H1 (cell line): Measurements from ENCODE around the gene NPHP3. TPM values are rescaled to one million over a fixed set of nuclear protein-coding genes. Genes with fewer than 3 reads are reported as not detected.

Source experiments
- CTCF ChIA-PET: fragments of 300-600 bp; sonication (Branson Sonifier 250); formaldehyde crosslinking; loops from one replicate; lab custom pipeline; 2021; ENCODE audit not compliant: partially characterized antibody; lab: Charles Lee
- POLR2A ChIA-PET: fragments of 300-600 bp; sonication (Branson Sonifier 250); formaldehyde crosslinking; loops from one replicate; lab custom pipeline; 2021; ENCODE audit warnings: inconsistent platforms; ENCODE audit not compliant: partially characterized antibody; lab: Charles Lee
- DNase-seq, 2 experiments: peaks; one replicate each; pipeline versions ENCODE4 v3.0.0 to v3.0.0-alpha.2; 2010 to 2022; ENCODE audit warnings: low spot score in 2 of 2, low read depth in 1 of 2, mixed read lengths in 1 of 2
- FAIRE-seq: peaks from 2 replicates; lab custom pipeline; 2011; peaks lifted over from hg19 to GRCh38; lab: Jason Lieb, UNC
- H2AFZ ChIP-seq: 2 replicates; pipeline ENCODE4 v1.8.1; 2012; ENCODE audit warnings: low read length, inconsistent platforms
- H2AK5ac ChIP-seq: 2 replicates; pipeline ENCODE4 v1.6.1; 2013; ENCODE audit warnings: low read depth, low read length
- H2BK120ac ChIP-seq: replicated peaks from 2 replicates; pipeline ENCODE3; 2013; ENCODE audit warnings: low read depth, low read length, inconsistent platforms
- H2BK12ac ChIP-seq: 2 replicates; pipeline ENCODE4 v1.6.1; 2013; ENCODE audit warnings: low read depth, low read length
- H2BK15ac ChIP-seq: 2 replicates; pipeline ENCODE4 v1.6.1; 2013; ENCODE audit warnings: low read length
- H2BK20ac ChIP-seq: 2 replicates; pipeline ENCODE4 v1.6.1; 2013; ENCODE audit warnings: low read length
- H2BK5ac ChIP-seq: 2 replicates; pipeline ENCODE4 v1.6.1; 2013; ENCODE audit warnings: low read depth, low read length
- H3K14ac ChIP-seq: 2 replicates; pipeline ENCODE4 v1.6.1; 2013; ENCODE audit warnings: inconsistent platforms; ENCODE audit not compliant: insufficient read length
- H3K18ac ChIP-seq: 2 replicates; pipeline ENCODE4 v1.6.1; 2013; ENCODE audit warnings: low read length; ENCODE audit errors: extremely low read depth
- H3K23ac ChIP-seq: 2 replicates; pipeline ENCODE4 v1.6.1; 2013; ENCODE audit warnings: inconsistent platforms; ENCODE audit not compliant: insufficient read length
- H3K23me2 ChIP-seq: 2 replicates; pipeline ENCODE4 v1.6.1; 2013; ENCODE audit warnings: low read depth, low read length
- H3K27ac ChIP-seq: 2 replicates; pipeline ENCODE4 v1.6.1; 2011; ENCODE audit warnings: low read depth, low read length, inconsistent platforms
- H3K27me3 ChIP-seq, 4 experiments: replicated peaks in 1 of 4; 1 replicate in 1 of 4; 2 replicates in 3 of 4; pipeline versions ENCODE4 v1.6.1 to v1.8.1; 2011 to 2013; ENCODE audit warnings: low read length in 3 of 4, mild to moderate bottlenecking in 3 of 4, inconsistent platforms in 2 of 4, mixed read lengths in 2 of 4, moderate library complexity in 1 of 4; ENCODE audit not compliant: control insufficient read depth in 3 of 4, insufficient read depth in 3 of 4; ENCODE audit errors: extremely low read depth in 1 of 4
- H3K36me3 ChIP-seq, 4 experiments: 2 replicates each; pipeline versions ENCODE4 v1.6.1 to v1.8.1; 2011 to 2013; ENCODE audit warnings: mild to moderate bottlenecking in 4 of 4, low read length in 3 of 4, moderate library complexity in 2 of 4, control low read depth in 1 of 4, inconsistent platforms in 1 of 4; ENCODE audit not compliant: insufficient read depth in 4 of 4, control insufficient read depth in 2 of 4
- H3K4ac ChIP-seq: replicated peaks from 2 replicates; pipeline ENCODE3; 2013; ENCODE audit warnings: low read length, low read depth, mixed read lengths, inconsistent platforms; ENCODE audit not compliant: insufficient read length
- H3K4me1 ChIP-seq, 4 experiments: replicated peaks in 1 of 4; 1 replicate in 1 of 4; 2 replicates in 3 of 4; pipeline versions ENCODE4 v1.6.1 to v1.8.1; 2011 to 2013; ENCODE audit warnings: low read length in 3 of 4, inconsistent platforms in 2 of 4, mixed read lengths in 1 of 4; ENCODE audit not compliant: insufficient read depth in 4 of 4, control insufficient read depth in 3 of 4
- H3K4me2 ChIP-seq, 2 experiments: 2 replicates each; pipeline versions ENCODE4 v1.6.1 to v1.8.1; 2011 to 2013; ENCODE audit warnings: low read depth in 2 of 2, low read length in 2 of 2, control low read depth in 1 of 2, inconsistent platforms in 1 of 2, mild to moderate bottlenecking in 1 of 2; ENCODE audit not compliant: insufficient read depth in 1 of 2
- H3K4me3 ChIP-seq, 4 experiments: fragments of 200-600, 300-600 bp in 1 of 4; sonication (generic), shearing (Covaris generic), sonication (Bioruptor Twin) in 1 of 4; 2 replicates each; pipeline versions ENCODE4 v1.5.1 to v1.8.1; 2011 to 2016; ENCODE audit warnings: low read length in 4 of 4, low read depth in 3 of 4, control low read depth in 2 of 4, inconsistent platforms in 2 of 4, mild to moderate bottlenecking in 2 of 4, mixed read lengths in 1 of 4, moderate library complexity in 1 of 4; ENCODE audit not compliant: insufficient read depth in 2 of 4; ENCODE audit errors: extremely low read depth in 1 of 4
- H3K56ac ChIP-seq: replicated peaks from 2 replicates; pipeline ENCODE3; 2013; ENCODE audit warnings: low read depth, mild to moderate bottlenecking, mixed read lengths, low read length, inconsistent platforms; ENCODE audit not compliant: insufficient read length
- H3K79me1 ChIP-seq: 2 replicates; pipeline ENCODE4 v1.6.1; 2013; ENCODE audit warnings: low read depth, low read length, control low read depth
- H3K79me2 ChIP-seq, 2 experiments: 2 replicates each; pipeline versions ENCODE4 v1.6.1 to v1.8.1; 2012 to 2013; ENCODE audit warnings: low read length in 2 of 2, mild to moderate bottlenecking in 2 of 2, inconsistent platforms in 1 of 2; ENCODE audit not compliant: insufficient read depth in 2 of 2, control insufficient read depth in 1 of 2
- H3K9ac ChIP-seq, 4 experiments: replicated peaks in 1 of 4; 1 replicate in 1 of 4; 2 replicates in 3 of 4; pipeline versions ENCODE4 v1.6.1 to v1.8.1; 2011 to 2013; ENCODE audit warnings: low read depth in 3 of 4, low read length in 3 of 4, control low read depth in 2 of 4, mild to moderate bottlenecking in 2 of 4, moderate library complexity in 2 of 4, inconsistent platforms in 1 of 4; ENCODE audit errors: extremely low read depth in 1 of 4
- H3K9me3 ChIP-seq, 2 experiments: 2 replicates each; pipeline versions ENCODE4 v1.6.1 to v1.8.1; 2012 to 2013; ENCODE audit warnings: mild to moderate bottlenecking in 2 of 2, moderate library complexity in 2 of 2, control low read depth in 1 of 2, inconsistent platforms in 1 of 2, low read depth in 1 of 2, low read length in 1 of 2, mixed read lengths in 1 of 2; ENCODE audit not compliant: insufficient read depth in 2 of 2
- H4K20me1 ChIP-seq, 2 experiments: replicated peaks in 1 of 2; 2 replicates each; pipeline versions ENCODE3 to v1.8.1; 2011 to 2013; ENCODE audit warnings: inconsistent platforms in 2 of 2, low read length in 2 of 2, mild to moderate bottlenecking in 1 of 2; ENCODE audit not compliant: insufficient read depth in 2 of 2, control insufficient read depth in 1 of 2
- H4K5ac ChIP-seq: 2 replicates; pipeline ENCODE4 v1.6.1; 2013; ENCODE audit warnings: low read length, low read depth, mixed read lengths, inconsistent platforms; ENCODE audit not compliant: insufficient read length
- H4K8ac ChIP-seq: 2 replicates; pipeline ENCODE4 v1.8.0; 2013; ENCODE audit warnings: mild to moderate bottlenecking, moderate library complexity, low read length, inconsistent platforms; ENCODE audit not compliant: insufficient read depth; ENCODE audit errors: extremely low read depth
- H4K91ac ChIP-seq: replicated peaks from 2 replicates; pipeline ENCODE3; 2013; ENCODE audit warnings: low read length, mixed read lengths, inconsistent platforms; ENCODE audit not compliant: insufficient read length
- BCL11A ChIP-seq, 2 experiments: IDR thresholded peaks; one replicate each; pipeline ENCODE4 v1.6.1; 2011; ENCODE audit warnings: low read depth in 2 of 2, low read length in 2 of 2, mild to moderate bottlenecking in 2 of 2
- SP2 ChIP-seq: IDR thresholded peaks from 2 replicates; pipeline ENCODE4 v1.6.1; 2012; ENCODE audit warnings: mild to moderate bottlenecking, low read length, inconsistent platforms
- WGBS, 2 experiments: shearing (Covaris generic) in 1 of 2; methylation state at CpG; one replicate each; pipeline versions ENCODE4 v1.1.6 to v1.1.7; 2013 to 2015; ENCODE audit warnings: low lambda C conversion rate in 2 of 2, mixed read lengths in 2 of 2, inconsistent platforms in 1 of 2, low coverage in 1 of 2, missing lambda C conversion rate in 1 of 2; ENCODE audit not compliant: insufficient replicate concordance in 2 of 2, insufficient coverage in 1 of 2, insufficient read length in 1 of 2; ENCODE audit errors: extremely low coverage in 1 of 2, missing lambda C conversion rate in 1 of 2; 5-methylcytosine and 5-hydroxymethylcytosine counted together
- polyA plus RNA-seq, 7 experiments: library from polyadenylated mRNA; depleted of rRNA in 3 of 7; stranded (reverse) in 5 of 7; unstranded in 2 of 7; fragments of >200 nt in 5 of 7; fragments of 200-250 nt in 2 of 7; gene quantifications; 1 replicate in 5 of 7; 2 replicates in 1 of 7; 4 replicates in 1 of 7; pipeline versions ENCODE4 v1.2.1 to v1.2.3, GENCODE V29; 2011 to 2013; ENCODE audit warnings: missing spikeins in 2 of 7, mixed read lengths in 2 of 7
- total RNA-seq: library from RNA; stranded (reverse); fragmentation: NEBNext Ultra II Directional; extraction: Animal tissue kit (Norgen Biotek cat#: 25700); gene quantifications from 2 replicates; pipeline ENCODE4 v1.2.1, GENCODE V29; 2021
- TF ChIP-seq, protein P1 (sequence below): IDR thresholded peaks from 2 replicates; pipeline ENCODE4 v1.6.1; 2012; ENCODE audit warnings: inconsistent platforms

Gene NPHP3
- total and polyA plus RNA-seq, 2 of the 8 experiments (the other 6 are each of a cell fraction or from before 2014, with no cell fraction given) = 6.8 to 14.8 TPM

DNA sequence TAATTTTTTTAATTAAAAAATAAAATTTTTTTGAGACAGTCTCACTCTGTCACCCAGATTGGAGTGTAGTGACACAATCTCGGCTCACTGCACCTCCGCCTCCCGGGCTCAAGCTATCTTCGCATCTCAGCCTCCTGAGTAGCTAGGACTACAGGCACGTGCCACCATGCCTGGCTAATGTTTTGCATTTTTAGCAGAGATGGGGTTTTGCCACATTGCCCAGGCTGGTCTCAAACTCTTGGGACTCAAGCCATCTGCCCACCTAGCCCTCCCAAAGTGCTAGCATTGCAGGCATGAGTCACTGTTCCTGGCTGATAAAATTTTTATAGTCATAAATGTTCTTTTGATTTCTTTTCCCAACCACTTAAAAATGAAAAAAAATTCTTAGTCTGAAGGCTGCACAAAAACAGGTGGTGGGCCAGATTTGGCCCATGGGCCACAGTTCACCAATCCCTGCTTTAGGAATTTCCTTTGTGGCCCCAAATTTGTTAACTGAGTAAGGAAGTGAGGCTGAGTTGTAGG, 52.9 kb downstream of the NPHP3 start:
- CTCF ChIA-PET = interaction anchor here (1.0 kb wide), 1 partner anchor 26 kb away, joined by 3 read pairs; no protein-coding TSS in a partner anchor
- FAIRE-seq = no peak

More for the DNA sequence above, 52.9 kb downstream of the NPHP3 start:
- DNase-seq = no peak
- no peak overlapping the region for H4K8ac ChIP-seq
- no peak overlapping the region for H3K27ac ChIP-seq
- no peak overlapping the region for H2AFZ ChIP-seq
- no peak overlapping the region for H3K14ac ChIP-seq
- H3K36me3 ChIP-seq = peaks cover 0 to 39% (median 7%) of the 10 kb centered on the region in 4 experiments; a peak in 5 of 8 replicates
- H3K4me1 ChIP-seq = no peaks in the 10 kb centered on the region
- no peak overlapping the region for H3K23ac ChIP-seq
- H4K5ac ChIP-seq = no peak overlapping the region
- no peaks in the 10 kb centered on the region for H3K79me2 ChIP-seq
- no peaks in the 10 kb centered on the region for H3K9me3 ChIP-seq
- H3K56ac ChIP-seq = no peak overlapping the region
- POLR2A ChIA-PET = interaction anchor here (1.0 to 1.2 kb wide), 4 partner anchors 8 to 16 kb away, joined by 3 to 4 read pairs (median 4); partner anchors contain the start of gene ACAD11
- no peak overlapping the region for H2BK15ac ChIP-seq
- no peak overlapping the region for H2BK12ac ChIP-seq
- H3K27me3 ChIP-seq = no peaks in the 10 kb centered on the region
- no peak overlapping the region for H4K91ac ChIP-seq
- no peak overlapping the region for H2AK5ac ChIP-seq
- 85% methylated on average over 5 of the region's 5 CpGs; no CpG with 5 or more reads in 1 of the 2 experiments for WGBS, 2 experiments
- H3K23me2 ChIP-seq = no peaks in the 10 kb centered on the region
- no peak overlapping the region for H3K18ac ChIP-seq
- H2BK5ac ChIP-seq = no peak overlapping the region
- H3K4me3 ChIP-seq = no peak overlapping the region
- no peak overlapping the region for H2BK20ac ChIP-seq
- no peak overlapping the region for H3K9ac ChIP-seq
- TF ChIP-seq SP2 = no peak
- TF ChIP-seq, protein P1, sequence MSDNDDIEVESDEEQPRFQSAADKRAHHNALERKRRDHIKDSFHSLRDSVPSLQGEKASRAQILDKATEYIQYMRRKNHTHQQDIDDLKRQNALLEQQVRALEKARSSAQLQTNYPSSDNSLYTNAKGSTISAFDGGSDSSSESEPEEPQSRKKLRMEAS = no peak
- no peak for TF ChIP-seq BCL11A (IDR thresholded peaks at IDR 0.05; ENCODE audit: low read depth in 2 of 2, low read length in 2 of 2)
- TF ChIP-seq, all 59 proteins: peak for 0
- no peak overlapping the region for H3K4ac ChIP-seq
- H3K4me2 ChIP-seq = no peak overlapping the region
- H2BK120ac ChIP-seq = no peak overlapping the region
- H3K79me1 ChIP-seq = no peaks in the 10 kb centered on the region
- no peaks in the 10 kb centered on the region for H4K20me1 ChIP-seq
